Ishikawa (cell line): ENCODE data around the gene NKAIN2.

Experiments
- CEBPB ChIP-seq: IDR thresholded peaks from 2 replicates; pipeline ENCODE4 v1.6.1; 2012
- CREB1 ChIP-seq: IDR thresholded peaks from 2 replicates; pipeline ENCODE4 v1.6.1; 2012; ENCODE audit warnings: low read depth

GRCh38 chr6:124319410-124319809 is 515.7 kb downstream of the NKAIN2 start:
- TF ChIP-seq CREB1 (no peak), CEBPB (no peak)
